Activated B cell treated with CpG ODN at 0.5 μM for 24 hours (primary cell): ENCODE data around the gene NCK1. TPM values are rescaled to one million over a fixed set of nuclear protein-coding genes. Genes with fewer than 3 reads are reported as not detected.
"Not testable (repeated sequence)": the region's sequence is repeated elsewhere in the genome, so short reads cannot be mapped to it uniquely, and the experiment has no call there.

Experiments
- ATAC-seq: fragments of 200-7000 bp; cut with Tn5 transposase; one replicate; pipeline ENCODE4 v1.10.0; 2021; ENCODE audit warnings: low read depth, mild to moderate bottlenecking, moderate library complexity
- CTCF ChIA-PET: fragments of 350-600 bp; sonication (Branson Sonifier 250); formaldehyde crosslinking; loops from one replicate; lab custom pipeline; 2021; ENCODE audit warnings: antibody characterized with exemption; lab: Charles Lee
- POLR2A ChIA-PET: fragments of 350-600 bp; sonication (Branson Sonifier 250); formaldehyde crosslinking; loops from one replicate; lab custom pipeline; 2021; ENCODE audit warnings: antibody characterized with exemption; lab: Charles Lee
- DNase-seq: peaks from one replicate; pipeline ENCODE4 v3.0.0; 2022
- H3K27ac Mint-ChIP-seq: one replicate; pipeline ENCODE4 v1.8.0; 2020; ENCODE audit warnings: mixed read lengths
- H3K27me3 Mint-ChIP-seq: one replicate; pipeline ENCODE4 v1.8.0; 2021; ENCODE audit warnings: mixed read lengths
- H3K36me3 Mint-ChIP-seq: one replicate; pipeline ENCODE4 v1.8.0; 2021; ENCODE audit warnings: low read depth, mixed read lengths
- H3K4me1 Mint-ChIP-seq: one replicate; pipeline ENCODE4 v1.8.0; 2021; ENCODE audit warnings: mixed read lengths
- H3K4me3 Mint-ChIP-seq: one replicate; pipeline ENCODE4 v1.8.0; 2020; ENCODE audit warnings: mild to moderate bottlenecking, mixed read lengths
- H3K9me3 Mint-ChIP-seq: one replicate; pipeline ENCODE4 v1.8.0; 2020; ENCODE audit warnings: mixed read lengths
- CTCF ChIP-seq: fragments of 200-600 bp; IDR thresholded peaks from one replicate; pipeline ENCODE4 v1.8.0; 2022; ENCODE audit warnings: antibody characterized with exemption, mild to moderate bottlenecking
- intact Hi-C: fragments of 100-400 bp; cut with micrococcal nuclease; formaldehyde crosslinking; loops from one replicate; pipeline ENCODE4 v1.15.1; 2024
- total RNA-seq: library from RNA; stranded (reverse); gene quantifications from 2 replicates; pipeline ENCODE4 v1.2.3, GENCODE V29; 2022

NCK1 gene
- total RNA-seq, 1 donor from 2014 or later = 29.7 TPM

- H3K36me3 Mint-ChIP-seq = peaks cover 46% of the 10 kb centered on the region
- no peak for TF ChIP-seq CTCF
- ChIA-PET CTCF (no interaction called here), POLR2A (interaction anchor here (0.7 kb wide), 1 partner anchor 10 kb away, joined by 3 read pairs; no protein-coding TSS in a partner anchor)
- ATAC-seq (no peak), DNase-seq (no peak)
- H3K9me3 Mint-ChIP-seq = peaks cover 3% of the 10 kb centered on the region
- intact Hi-C loops = no loop called here
- H3K27ac Mint-ChIP-seq = no peak overlapping the region
- H3K27me3 Mint-ChIP-seq = no peaks in the 10 kb centered on the region
- H3K4me1 Mint-ChIP-seq = peaks cover 50% of the 10 kb centered on the region
- H3K4me3 Mint-ChIP-seq = no peak overlapping the region
Observed at GRCh38 chr3:136891934-136892855, 30.2 kb downstream of the NCK1 start.

- H3K36me3 Mint-ChIP-seq = peaks cover 48% of the 10 kb centered on the region
Observed at GRCh38 chr3:136893848-136894443, 31.9 kb downstream of the NCK1 start.

GRCh38 chr3:136897171-136897570, 35.2 kb downstream of the NCK1 start:
- H3K9me3 Mint-ChIP-seq, CTCF ChIA-PET, H3K27me3 Mint-ChIP-seq, H3K4me3 Mint-ChIP-seq, H3K27ac Mint-ChIP-seq, DNase-seq, ATAC-seq: not testable (repeated sequence)
- Mint-ChIP-seq H3K36me3 (peaks cover 33% of the 10 kb centered on the region), H3K4me1 (peaks cover 76% of the 10 kb centered on the region)
- POLR2A ChIA-PET = interaction anchor here (1.9 kb wide), 1 partner anchor 34 kb away, joined by 5 read pairs; no protein-coding TSS in a partner anchor
- intact Hi-C loops = loop anchor here (5.0 kb wide), 1 partner anchor 40 kb away; no protein-coding TSS in a partner anchor

More at GRCh38 chr3:136893848-136894443, 31.9 kb downstream of the NCK1 start:
- peaks cover 53% of the 10 kb centered on the region for H3K4me1 Mint-ChIP-seq
- no peak for TF ChIP-seq CTCF
- intact Hi-C loops = loop anchor here (2.0 kb wide), 1 partner anchor 19 kb away; no protein-coding TSS in a partner anchor
- no peaks in the 10 kb centered on the region for H3K27me3 Mint-ChIP-seq
- ChIA-PET CTCF (interaction anchor here (1.0 kb wide), 1 partner anchor 142 kb away, joined by 3 read pairs; the partner anchor contains the start of gene STAG1), POLR2A (no interaction called here)
- peaks cover 3% of the 10 kb centered on the region for H3K9me3 Mint-ChIP-seq
- no peak overlapping the region for H3K4me3 Mint-ChIP-seq
- ATAC-seq (no peak), DNase-seq (no peak)
- H3K27ac Mint-ChIP-seq = no peak overlapping the region

GRCh38 chr3:136898549-136898948, 36.5 kb downstream of the NCK1 start:
- TF ChIP-seq CTCF = no peak
- ChIA-PET CTCF (no interaction called here), POLR2A (interaction anchor here (0.7 to 1.9 kb wide), 3 partner anchors 25 to 146 kb away, joined by 3 to 5 read pairs (median 3); partner anchors contain the start of gene STAG1)
- Mint-ChIP-seq H3K36me3 (peaks cover 30% of the 10 kb centered on the region), H3K4me3 (no peak overlapping the region), H3K27ac (peak overlapping the region; percentile 66), H3K9me3 (peaks cover 2% of the 10 kb centered on the region), H3K4me1 (peaks cover 73% of the 10 kb centered on the region), H3K27me3 (no peaks in the 10 kb centered on the region)
- no peak for DNase-seq
- intact Hi-C loops = loop anchor here (5.0 kb wide), 1 partner anchor 39 kb away; no protein-coding TSS in a partner anchor
- no peak for ATAC-seq

- intact Hi-C loops = loop anchor here (5.0 kb wide), 1 partner anchor 38 kb away; no protein-coding TSS in a partner anchor
- CTCF ChIA-PET = no interaction called here
- no peak for ATAC-seq
- Mint-ChIP-seq H3K36me3 (peaks cover 31% of the 10 kb centered on the region), H3K4me1 (peaks cover 72% of the 10 kb centered on the region), H3K9me3 (peaks cover 4% of the 10 kb centered on the region), H3K27ac (peak overlapping the region; percentile 66), H3K27me3 (no peaks in the 10 kb centered on the region), H3K4me3 (no peak overlapping the region)
- no peak for DNase-seq
- POLR2A ChIA-PET = interaction anchor here (0.7 to 1.9 kb wide), 3 partner anchors 25 to 147 kb away, joined by 3 to 5 read pairs (median 3); partner anchors contain the start of gene STAG1
- no peak for TF ChIP-seq CTCF
Observed at GRCh38 chr3:136898954-136899353, 36.9 kb downstream of the NCK1 start.
